Neutrophil (primary cell): ENCODE measurements around the gene WBP1L.

ENCODE experiments used
- H3K27ac ChIP-seq: fragments of 200-600 bp; sonication (generic); 2 replicates; pipeline ENCODE4 v1.5.1; 2016; ENCODE audit warnings: mild to moderate bottlenecking, moderate library complexity
- H3K27me3 ChIP-seq: fragments of 200-600 bp; sonication (generic); 2 replicates; pipeline ENCODE4 v1.6.0; 2016; ENCODE audit warnings: mild to moderate bottlenecking
- H3K36me3 ChIP-seq: fragments of 200-600 bp; sonication (generic); 2 replicates; pipeline ENCODE4 v1.5.1; 2017
- H3K4me1 ChIP-seq, 2 experiments: fragments of 200-600 bp in 1 of 2; sonication (generic) in 1 of 2; 1 replicate in 1 of 2; 2 replicates in 1 of 2; pipeline versions ENCODE4 v1.5.1 to v1.6.1; 2013 to 2016; ENCODE audit warnings: low read depth in 1 of 2, low read length in 1 of 2, mild to moderate bottlenecking in 1 of 2, moderate library complexity in 1 of 2; ENCODE audit not compliant: control insufficient read depth in 1 of 2, insufficient read depth in 1 of 2
- H3K4me3 ChIP-seq, 2 experiments: fragments of 200-600 bp in 1 of 2; sonication (generic) in 1 of 2; 1 replicate in 1 of 2; 2 replicates in 1 of 2; pipeline ENCODE4 v1.5.1; 2013 to 2016; ENCODE audit warnings: low read depth in 1 of 2, low read length in 1 of 2, mild to moderate bottlenecking in 1 of 2, moderate library complexity in 1 of 2
- H3K9me3 ChIP-seq: fragments of 200-600 bp; sonication (generic); 2 replicates; pipeline ENCODE4 v1.5.1; 2016
- CTCF ChIP-seq: fragments of 200-600 bp; sonication (generic); IDR thresholded peaks from 2 replicates; pipeline ENCODE4 v1.5.1; 2016; ENCODE audit warnings: antibody characterized with exemption

WBP1L gene

GRCh38 chr10:102702742-102703141, 41.0 kb upstream of the WBP1L start:
- Histone ChIP-seq H3K36me3 (peaks cover 13% of the 10 kb centered on the region), H3K4me3 (no peak overlapping the region), H3K27ac (no peak overlapping the region), H3K4me1 (no peaks in the 10 kb centered on the region), H3K9me3 (no peaks in the 10 kb centered on the region), H3K27me3 (no peaks in the 10 kb centered on the region)
- no peak for TF ChIP-seq CTCF

GRCh38 chr10:102704915-102705314, 38.8 kb upstream of the WBP1L start:
- Histone ChIP-seq H3K27me3 (no peaks in the 10 kb centered on the region), H3K36me3 (no peaks in the 10 kb centered on the region), H3K27ac (no peak overlapping the region), H3K4me1 (no peaks in the 10 kb centered on the region), H3K4me3 (no peak overlapping the region), H3K9me3 (no peaks in the 10 kb centered on the region)
- TF ChIP-seq CTCF = no peak

GRCh38 chr10:102705531-102705930, 38.2 kb upstream of the WBP1L start:
- Histone ChIP-seq H3K27me3 (no peaks in the 10 kb centered on the region), H3K4me3 (no peak overlapping the region), H3K36me3 (no peaks in the 10 kb centered on the region), H3K4me1 (no peaks in the 10 kb centered on the region), H3K9me3 (no peaks in the 10 kb centered on the region), H3K27ac (no peak overlapping the region)
- TF ChIP-seq CTCF = no peak

GRCh38 chr10:102710609-102711008, 33.1 kb upstream of the WBP1L start:
- Histone ChIP-seq H3K9me3 (no peaks in the 10 kb centered on the region), H3K27me3 (no peaks in the 10 kb centered on the region), H3K27ac (no peak overlapping the region), H3K36me3 (no peaks in the 10 kb centered on the region), H3K4me3 (no peak overlapping the region), H3K4me1 (peaks cover 19 to 20% of the 10 kb centered on the region in 2 experiments)
- no peak for TF ChIP-seq CTCF

GRCh38 chr10:102712089-102712488, 31.7 kb upstream of the WBP1L start:
- no peak overlapping the region for H3K4me3 ChIP-seq
- H3K9me3 ChIP-seq = no peaks in the 10 kb centered on the region
- H3K27ac ChIP-seq = no peak overlapping the region
- no peaks in the 10 kb centered on the region for H3K27me3 ChIP-seq
- H3K4me1 ChIP-seq = peaks cover 19 to 20% of the 10 kb centered on the region in 2 experiments
- no peak for TF ChIP-seq CTCF
- no peaks in the 10 kb centered on the region for H3K36me3 ChIP-seq
